ELR (cell line): ENCODE data around the gene KCNN3.

ENCODE experiments used
- DNase-seq: peaks from one replicate; pipeline ENCODE4 v3.0.0-alpha.2; 2015; ENCODE audit warnings: low read depth

Gene KCNN3

GRCh38 chr1:154791292-154792166, 78.6 kb downstream of the KCNN3 start:
- peak; percentile 33 for DNase-seq

DNA sequence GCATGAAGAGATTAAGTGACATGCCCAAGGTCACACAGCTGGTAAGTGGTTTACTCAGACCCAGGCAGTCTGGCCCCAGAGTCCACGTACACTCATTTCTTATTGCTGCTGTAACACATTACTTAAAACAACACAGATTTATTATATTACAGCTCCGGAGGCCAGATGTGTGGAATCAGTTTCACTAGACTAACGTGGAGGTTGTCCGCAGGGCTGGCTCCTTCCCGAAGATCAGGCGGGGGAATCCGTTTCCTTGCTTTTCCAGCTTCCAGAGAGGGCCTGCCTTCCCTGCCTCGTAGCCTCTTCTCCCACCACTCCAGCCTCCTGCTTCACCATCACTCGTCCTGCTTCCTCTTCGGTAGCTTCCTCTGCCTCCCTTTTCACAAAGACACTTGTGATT, 81.2 kb downstream of the KCNN3 start:
- DNase-seq = no peak

DNA sequence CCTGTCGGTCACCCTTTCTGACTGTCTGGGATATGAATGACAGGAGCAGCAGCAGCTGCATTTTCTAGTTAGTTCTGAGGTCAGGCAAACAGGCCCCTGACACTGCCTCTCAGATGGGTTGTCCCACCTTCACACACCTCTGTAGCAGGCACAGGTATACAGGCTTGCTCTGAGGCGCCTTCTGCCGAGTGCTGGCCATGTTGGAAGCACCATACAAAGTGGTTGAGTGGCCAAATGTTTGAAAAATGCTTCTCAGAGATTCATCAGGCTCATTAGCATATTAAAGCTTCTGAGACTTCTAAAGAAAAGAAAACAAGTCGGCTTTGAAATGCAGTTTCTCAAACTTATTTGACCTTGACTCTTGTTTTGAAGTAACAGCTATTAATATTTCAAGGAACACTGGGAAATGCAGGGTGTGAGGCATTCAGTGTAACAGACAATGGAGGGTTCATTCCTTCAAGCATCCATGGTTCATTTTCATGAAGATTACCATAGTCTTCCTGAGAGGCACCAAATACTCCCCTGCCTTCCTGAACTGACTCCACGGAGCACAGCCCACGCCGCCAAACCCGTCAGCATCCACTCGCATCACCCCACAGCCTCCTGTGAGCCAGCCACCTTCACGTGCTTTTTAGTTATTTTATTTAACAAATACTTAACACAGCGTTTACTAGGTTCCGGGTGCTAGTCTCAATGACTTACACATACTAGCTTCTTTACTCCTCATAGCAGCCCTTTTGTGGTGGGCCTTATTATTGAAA, 81.8 kb downstream of the KCNN3 start:
- DNase-seq = no peak

- DNase-seq = no peak
Observed at GRCh38 chr1:154786804-154787570, 83.1 kb downstream of the KCNN3 start.

- no peak for DNase-seq
Observed at GRCh38 chr1:154784924-154785531, 85.1 kb downstream of the KCNN3 start.

DNA sequence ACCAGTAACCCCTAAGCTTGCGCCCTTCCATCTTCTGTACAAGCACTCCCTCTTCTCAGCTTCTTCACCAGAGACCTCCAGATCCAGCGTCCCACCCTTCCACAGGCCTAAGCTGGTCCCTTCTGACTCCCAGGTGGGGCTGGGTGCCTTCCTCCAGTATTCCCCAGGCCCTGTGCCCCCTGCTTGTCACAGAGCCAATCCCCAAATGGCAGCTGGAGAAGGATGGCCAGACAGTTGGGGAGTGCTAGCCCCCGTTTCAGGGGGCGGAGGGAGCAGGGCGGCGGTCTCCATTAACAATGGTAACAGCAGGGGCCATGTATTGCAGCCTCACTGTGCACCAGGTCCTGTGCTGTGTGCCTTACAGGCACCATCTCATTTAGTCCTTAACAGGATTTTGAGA, 85.7 kb downstream of the KCNN3 start:
- no peak for DNase-seq

GRCh38 chr1:154783976-154784375, 86.1 kb downstream of the KCNN3 start:
- no peak for DNase-seq

DNA sequence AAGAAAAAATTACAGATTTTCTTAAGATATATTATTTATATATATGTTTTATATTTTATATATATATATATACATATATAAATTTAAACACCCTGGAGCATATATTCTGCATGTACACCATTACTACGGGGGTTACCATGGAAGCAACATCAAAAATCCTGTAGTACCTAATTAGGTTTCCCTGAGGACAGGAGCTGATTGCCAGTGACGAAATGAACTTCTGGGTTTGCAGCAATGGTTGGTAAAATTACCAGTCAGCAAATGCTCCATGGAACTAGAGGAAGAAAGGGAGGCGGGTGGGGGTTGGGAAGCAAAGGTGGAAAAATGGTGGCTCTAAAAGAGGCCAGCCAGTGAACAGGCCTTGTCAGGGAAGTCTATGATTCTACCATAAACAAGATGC, 89.5 kb downstream of the KCNN3 start:
- no peak for DNase-seq

GRCh38 chr1:154779551-154780189, 90.4 kb downstream of the KCNN3 start:
- DNase-seq = no peak

DNA sequence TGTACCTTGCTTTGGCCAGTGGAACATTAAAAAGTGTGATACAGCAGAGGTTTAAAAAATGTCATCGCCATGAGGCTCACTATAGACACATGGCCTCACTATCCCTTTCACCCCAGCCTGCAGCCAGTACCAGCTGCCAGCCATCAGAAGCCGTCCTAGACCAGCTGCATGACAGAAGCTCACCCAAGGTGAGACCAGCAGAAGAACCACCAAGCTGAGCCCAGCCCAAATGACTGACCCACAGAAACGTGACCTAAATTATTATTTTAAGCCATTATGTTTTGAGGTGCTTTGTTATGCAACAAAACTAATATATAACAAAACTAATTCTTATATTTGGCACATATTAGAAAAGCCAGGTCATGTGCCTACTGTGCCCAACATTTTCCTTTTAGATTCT, 91.1 kb downstream of the KCNN3 start:
- DNase-seq = no peak

- no peak for DNase-seq
Observed at GRCh38 chr1:154778275-154778674, 91.8 kb downstream of the KCNN3 start.

DNA sequence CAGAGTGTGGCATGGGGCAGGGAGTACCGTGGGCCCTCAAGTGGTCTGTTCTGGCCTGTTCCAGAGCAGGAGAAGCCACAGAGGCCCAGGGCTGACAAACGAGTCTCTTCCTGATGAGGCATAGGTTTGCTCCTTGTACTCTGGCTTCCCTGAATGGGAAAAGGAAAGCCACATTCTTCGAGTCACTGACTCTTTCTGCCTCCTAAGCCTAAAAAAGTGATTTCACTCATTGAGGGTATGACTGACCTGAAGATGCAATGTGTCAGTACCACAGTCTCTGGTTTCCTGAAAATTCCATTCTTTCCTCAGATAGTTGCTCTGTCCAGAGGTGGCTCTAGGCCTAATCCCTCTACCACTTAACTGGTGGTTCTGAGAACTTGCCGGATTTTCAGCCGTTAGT, 92.3 kb downstream of the KCNN3 start:
- no peak for DNase-seq

DNA sequence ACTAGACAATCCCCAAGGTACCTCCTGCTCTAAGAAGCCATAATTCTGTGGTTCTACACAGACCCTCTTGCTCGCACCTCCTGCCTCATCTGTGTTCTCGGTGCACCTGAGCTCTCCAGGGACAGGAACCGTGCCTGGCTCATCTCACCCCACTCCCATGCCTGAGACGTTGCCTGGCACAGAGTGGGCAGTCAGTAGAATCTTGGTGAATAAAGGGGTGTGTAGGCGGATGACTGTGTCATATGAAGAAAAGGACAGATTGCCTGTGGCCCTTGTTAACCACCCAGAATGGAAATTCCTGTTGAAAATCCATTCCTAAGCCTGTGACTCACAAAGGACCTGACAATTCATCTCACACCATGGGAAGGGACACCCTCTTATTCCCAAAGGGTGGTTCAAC, 92.9 kb downstream of the KCNN3 start:
- peak; percentile 11 for DNase-seq

GRCh38 chr1:154775621-154776605, 94.2 kb downstream of the KCNN3 start:
- DNase-seq = no peak

DNA sequence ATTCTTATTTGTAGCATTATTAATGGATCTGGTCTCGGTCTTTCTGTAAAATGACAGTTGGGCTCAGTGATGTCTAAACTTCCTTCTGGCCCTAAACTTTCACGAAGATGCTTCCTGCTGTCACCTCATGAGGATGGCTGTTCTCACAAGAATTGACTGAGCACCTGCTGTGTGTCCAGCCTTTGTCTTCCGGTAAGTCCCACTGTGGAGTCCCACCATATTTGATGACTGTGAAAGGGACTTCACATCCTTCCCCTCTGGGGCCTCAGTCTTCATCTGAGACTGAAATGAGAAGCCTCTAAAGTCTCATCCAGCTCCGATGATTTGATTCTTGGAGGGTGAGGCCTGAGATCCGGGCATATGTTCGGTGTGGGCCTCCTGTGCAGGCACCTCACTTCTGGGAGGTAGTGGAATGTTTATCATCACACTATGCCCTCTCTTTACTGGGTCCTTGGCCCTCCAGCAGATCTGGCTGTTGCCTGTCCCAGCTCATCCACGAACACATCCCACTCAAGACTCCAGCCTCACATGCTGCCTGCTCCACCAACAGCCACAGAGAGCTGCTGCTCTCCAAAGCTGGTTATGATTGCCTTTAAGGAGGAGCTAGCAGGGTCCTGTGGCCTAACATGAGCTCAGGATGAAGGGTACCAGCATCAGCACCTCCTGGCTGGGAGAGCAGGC, 95.8 kb downstream of the KCNN3 start:
- no peak for DNase-seq

DNA sequence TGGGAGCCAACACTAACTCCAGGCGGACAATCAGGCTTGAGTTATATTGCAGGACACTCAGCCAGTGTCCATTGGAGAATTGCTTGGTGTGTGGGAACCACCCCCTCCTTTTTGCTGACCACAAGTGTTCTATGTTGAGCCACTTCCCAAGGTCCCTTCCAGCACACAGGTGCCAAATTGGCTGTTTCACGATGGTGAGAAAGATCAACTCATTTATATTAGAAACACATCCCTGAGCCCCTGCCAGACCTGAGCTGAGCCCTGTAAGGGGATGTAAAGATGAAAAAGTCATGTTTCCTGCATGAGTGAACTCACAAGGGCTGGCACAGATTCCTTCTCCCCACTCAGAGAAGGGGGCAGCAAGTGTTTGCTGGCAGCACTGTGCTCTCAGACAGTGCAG, 96.5 kb downstream of the KCNN3 start:
- DNase-seq = no peak

GRCh38 chr1:154772606-154773506, 97.2 kb downstream of the KCNN3 start:
- no peak for DNase-seq

- DNase-seq = no peak
Observed at GRCh38 chr1:154772056-154772455, 98.0 kb downstream of the KCNN3 start.
